ENCODE measurements around the gene THUMPD2.

- TF ChIP-seq, protein P1, sequence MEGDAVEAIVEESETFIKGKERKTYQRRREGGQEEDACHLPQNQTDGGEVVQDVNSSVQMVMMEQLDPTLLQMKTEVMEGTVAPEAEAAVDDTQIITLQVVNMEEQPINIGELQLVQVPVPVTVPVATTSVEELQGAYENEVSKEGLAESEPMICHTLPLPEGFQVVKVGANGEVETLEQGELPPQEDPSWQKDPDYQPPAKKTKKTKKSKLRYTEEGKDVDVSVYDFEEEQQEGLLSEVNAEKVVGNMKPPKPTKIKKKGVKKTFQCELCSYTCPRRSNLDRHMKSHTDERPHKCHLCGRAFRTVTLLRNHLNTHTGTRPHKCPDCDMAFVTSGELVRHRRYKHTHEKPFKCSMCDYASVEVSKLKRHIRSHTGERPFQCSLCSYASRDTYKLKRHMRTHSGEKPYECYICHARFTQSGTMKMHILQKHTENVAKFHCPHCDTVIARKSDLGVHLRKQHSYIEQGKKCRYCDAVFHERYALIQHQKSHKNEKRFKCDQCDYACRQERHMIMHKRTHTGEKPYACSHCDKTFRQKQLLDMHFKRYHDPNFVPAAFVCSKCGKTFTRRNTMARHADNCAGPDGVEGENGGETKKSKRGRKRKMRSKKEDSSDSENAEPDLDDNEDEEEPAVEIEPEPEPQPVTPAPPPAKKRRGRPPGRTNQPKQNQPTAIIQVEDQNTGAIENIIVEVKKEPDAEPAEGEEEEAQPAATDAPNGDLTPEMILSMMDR (IDR thresholded peaks at IDR 0.05) = no peak
- TF ChIP-seq POLR2A (IDR thresholded peaks at IDR 0.05) (no peak), EP300 (IDR thresholded peaks at IDR 0.05) (no peak)
Measured at GRCh38 chr2:39720970-39721369, 58.1 kb downstream of the THUMPD2 start.

All from ovary (tissue), 3 donors.